IMR-90 (cell line): ENCODE results near the gene CDKN3. TPM values are rescaled to one million over a fixed set of nuclear protein-coding genes. Genes with fewer than 3 reads are reported as not detected.
A peak's percentile ranks its signal among the peaks of the same experiment; 100 is the strongest.
"Not testable (repeated sequence)": the region's sequence is repeated elsewhere in the genome, so short reads cannot be mapped to it uniquely, and the experiment has no call there.

Experiments used
- ATAC-seq: fragments of 200-7000 bp; cut with Tn5 transposase; 2 replicates; pipeline ENCODE4 v1.9.1; 2020; ENCODE audit warnings: low read depth, mild to moderate bottlenecking, moderate library complexity
- BruUV-seq: library from RNA; stranded (reverse); fragments of 400-500 nt; replicated peaks from 2 replicates; lab custom pipeline; 2021; lab: Mats Ljungman, UMichigan
- CTCF ChIA-PET: fragments of 300-600 bp; formaldehyde crosslinking; extraction: SDS; loops from one replicate; lab custom pipeline; 2021; ENCODE audit warnings: antibody characterized with exemption; lab: Yijun Ruan, JAX
- POLR2A ChIA-PET: fragments of 300-600 bp; sonication (Branson Sonifier 250); formaldehyde crosslinking; loops from one replicate; lab custom pipeline; 2022; ENCODE audit warnings: antibody characterized with exemption; ENCODE audit not compliant: unreplicated experiment; lab: Charles Lee
- DNase-seq: peaks from one replicate; pipeline ENCODE4 v3.0.0; 2013
- H2AFZ ChIP-seq: replicated peaks from 2 replicates; pipeline ENCODE3; 2013; ENCODE audit warnings: low read length, mild to moderate bottlenecking; ENCODE audit not compliant: poor library complexity
- H2AK5ac ChIP-seq: 2 replicates; pipeline ENCODE4 v1.6.1; 2013; ENCODE audit warnings: low read depth, low read length, inconsistent platforms
- H2AK9ac ChIP-seq: replicated peaks from 2 replicates; pipeline ENCODE3; 2013; ENCODE audit warnings: mild to moderate bottlenecking, low read depth, low read length, moderate library complexity; ENCODE audit not compliant: poor library complexity
- H2BK120ac ChIP-seq: 2 replicates; pipeline ENCODE4 v1.6.1; 2013; ENCODE audit warnings: low read depth, low read length, inconsistent platforms
- H2BK15ac ChIP-seq: 3 replicates; pipeline ENCODE4 v1.6.1; 2013; ENCODE audit warnings: low read depth, low read length, inconsistent platforms
- H2BK20ac ChIP-seq: 2 replicates; pipeline ENCODE4 v1.6.1; 2013; ENCODE audit warnings: low read depth, mild to moderate bottlenecking, inconsistent platforms, low read length, moderate library complexity
- H2BK5ac ChIP-seq: 2 replicates; pipeline ENCODE4 v1.6.1; 2013; ENCODE audit warnings: mild to moderate bottlenecking, low read depth, low read length, inconsistent platforms; ENCODE audit not compliant: poor library complexity, severe bottlenecking
- H3K14ac ChIP-seq: replicated peaks from 2 replicates; pipeline ENCODE4 v1.6.1; 2013; ENCODE audit warnings: low read depth, low read length, inconsistent platforms
- H3K18ac ChIP-seq: 2 replicates; pipeline ENCODE4 v1.6.1; 2013; ENCODE audit warnings: low read depth, low read length, control low read depth
- H3K23ac ChIP-seq: 2 replicates; pipeline ENCODE4 v1.6.1; 2013; ENCODE audit warnings: low read depth, low read length, inconsistent platforms
- H3K27ac ChIP-seq: 2 replicates; pipeline ENCODE4 v1.5.1; 2013; ENCODE audit warnings: mild to moderate bottlenecking, control low read depth, low read length; ENCODE audit not compliant: insufficient read depth
- H3K27me3 ChIP-seq: 2 replicates; pipeline ENCODE4 v1.6.1; 2013; ENCODE audit warnings: low read length; ENCODE audit not compliant: control insufficient read depth, insufficient read depth
- H3K36me3 ChIP-seq: 2 replicates; pipeline ENCODE4 v1.6.1; 2013; ENCODE audit warnings: low read length, mixed read lengths; ENCODE audit not compliant: control insufficient read depth, insufficient read depth
- H3K4ac ChIP-seq: 2 replicates; pipeline ENCODE4 v1.6.1; 2013; ENCODE audit warnings: low read depth, low read length, inconsistent platforms
- H3K4me1 ChIP-seq: 2 replicates; pipeline ENCODE4 v1.6.1; 2013; ENCODE audit warnings: low read length, mixed read lengths; ENCODE audit not compliant: control insufficient read depth, insufficient read depth
- H3K4me2 ChIP-seq: 2 replicates; pipeline ENCODE4 v1.6.1; 2013; ENCODE audit warnings: low read depth, mild to moderate bottlenecking, control low read depth, low read length, moderate library complexity
- H3K4me3 ChIP-seq: 2 replicates; pipeline ENCODE4 v1.5.1; 2013; ENCODE audit warnings: low read depth, mild to moderate bottlenecking, control low read depth, low read length, moderate library complexity; ENCODE audit not compliant: insufficient read depth
- H3K56ac ChIP-seq: 2 replicates; pipeline ENCODE4 v1.6.1; 2013; ENCODE audit warnings: low read length, inconsistent platforms; ENCODE audit not compliant: insufficient read depth; ENCODE audit errors: extremely low read depth
- H3K79me1 ChIP-seq, 2 experiments: 2 replicates each; pipeline ENCODE4 v1.6.1; 2013; ENCODE audit warnings: low read length in 2 of 2, inconsistent platforms in 1 of 2, low read depth in 1 of 2
- H3K9ac ChIP-seq: 2 replicates; pipeline ENCODE4 v1.6.1; 2013; ENCODE audit warnings: low read depth, low read length, control low read depth
- H3K9me1 ChIP-seq: 2 replicates; pipeline ENCODE4 v1.6.1; 2013; ENCODE audit warnings: low read length, inconsistent platforms; ENCODE audit not compliant: insufficient read depth
- H3K9me3 ChIP-seq: 2 replicates; pipeline ENCODE4 v1.6.1; 2013; ENCODE audit warnings: low read length; ENCODE audit not compliant: control insufficient read depth, insufficient read depth
- H4K20me1 ChIP-seq: 2 replicates; pipeline ENCODE4 v1.6.1; 2013; ENCODE audit warnings: low read length, inconsistent platforms; ENCODE audit not compliant: insufficient read depth
- H4K5ac ChIP-seq: 2 replicates; pipeline ENCODE4 v1.6.1; 2013; ENCODE audit warnings: mild to moderate bottlenecking, low read depth, low read length, control low read depth
- H4K8ac ChIP-seq, 2 experiments: 2 replicates each; pipeline ENCODE4 v1.6.1; 2013; ENCODE audit warnings: low read depth in 2 of 2, low read length in 2 of 2, control low read depth in 1 of 2, inconsistent platforms in 1 of 2
- H4K91ac ChIP-seq: 2 replicates; pipeline ENCODE4 v1.6.1; 2013; ENCODE audit warnings: low read depth, low read length, inconsistent platforms; ENCODE audit not compliant: insufficient read depth
- CEBPB ChIP-seq: IDR thresholded peaks from 2 replicates; pipeline ENCODE4 v1.6.1; 2012; ENCODE audit warnings: low read depth, low read length, improper control_type of control experiment
- dilution Hi-C: fragments of 300-500 bp; cut with HindIII; formaldehyde crosslinking; loops from one replicate; pipeline ENCODE4 v1.14.3; 2018; ENCODE audit warnings: low sequenced_read_pairs; ENCODE audit not compliant: unreplicated experiment
- in situ Hi-C: fragments of 300-500 bp; cut with MboI; formaldehyde crosslinking; loops from 3 replicates; pipeline ENCODE4 v1.14.3; 2019; ENCODE audit warnings: low sequenced_read_pairs, inconsistent platforms, mixed read lengths
- intact Hi-C: fragments of 100-400 bp; cut with micrococcal nuclease; formaldehyde crosslinking; loops from 2 replicates; pipeline ENCODE4 v1.10.0; 2022
- polyA plus RNA-seq, 3 experiments: library from polyadenylated mRNA; depleted of rRNA; stranded (reverse); fragments of >200 nt; gene quantifications; 2 replicates each; pipeline ENCODE4 v1.2.3, GENCODE V29; 2012; ENCODE audit warnings: low replicate concordance in 1 of 3
- total RNA-seq: library from RNA; depleted of rRNA; stranded (reverse); fragments of >200 nt; gene quantifications from 2 replicates; pipeline ENCODE4 v1.2.3, GENCODE V29; 2012

Gene CDKN3
- total and polyA plus RNA-seq, 2 of the 4 experiments (the other 2 are of a cell fraction): 38.9 to 48.9 TPM

GRCh38 chr14:54458536-54458935 lies 61.7 kb downstream of the CDKN3 start:
- H3K14ac ChIP-seq: not testable (repeated sequence)

More at GRCh38 chr14:54458536-54458935, 61.7 kb downstream of the CDKN3 start:
- H3K36me3 ChIP-seq, H4K5ac ChIP-seq, H3K23ac ChIP-seq, CTCF ChIA-PET, H2BK5ac ChIP-seq, H3K4me2 ChIP-seq, dilution Hi-C loops, H3K56ac ChIP-seq, H3K27ac ChIP-seq, H4K91ac ChIP-seq, H4K8ac ChIP-seq, H2BK15ac ChIP-seq, H2AFZ ChIP-seq, in situ Hi-C loops, H3K4me1 ChIP-seq, H2AK9ac ChIP-seq, DNase-seq, H4K20me1 ChIP-seq, H2BK20ac ChIP-seq, H2BK120ac ChIP-seq, ATAC-seq, intact Hi-C loops, BruUV-seq, H3K9me3 ChIP-seq, H3K27me3 ChIP-seq, H3K9ac ChIP-seq, H3K18ac ChIP-seq, H3K4me3 ChIP-seq, H3K9me1 ChIP-seq, H3K79me1 ChIP-seq, H3K4ac ChIP-seq, POLR2A ChIA-PET, H2AK5ac ChIP-seq: not testable (repeated sequence)
- TF ChIP-seq CEBPB: 0 out of 2 replicates have a peak, but pooled peaks have one; percentile 16
